Activated CD8-positive, alpha-beta memory T cell treated with anti-CD3 and anti-CD28 coated beads, Interleukin-2, amount 50 U/mL, for 1 hour (primary cell): Measurements from ENCODE around the gene RDH8.
A peak's percentile ranks its signal among the peaks of the same experiment; 100 is the strongest.

Experiments used
- DNase-seq: peaks from one replicate; pipeline ENCODE4 v3.0.0-alpha.2; 2020; ENCODE audit errors: extremely low read depth

RDH8 gene

GRCh38 chr19:10013316-10013715 lies at the start of gene RDH8:
TSS of gene RDH8 (plus strand) at chr19:10013483. CDS start at chr19:10013498, 15 bp downstream.
- DNase-seq: no peak

- no peak for DNase-seq
Measured at GRCh38 chr19:9966024-9966423, 47.3 kb upstream of the RDH8 start.

- no peak for DNase-seq
Measured at GRCh38 chr19:9966448-9966847, 46.8 kb upstream of the RDH8 start.

GRCh38 chr19:9967326-9967725 lies 46.0 kb upstream of the RDH8 start:
- DNase-seq: no peak

GRCh38 chr19:9968820-9969687 lies 44.2 kb upstream of the RDH8 start:
- no peak for DNase-seq

GRCh38 chr19:9969688-9969975 lies 43.7 kb upstream of the RDH8 start:
- DNase-seq: no peak

- DNase-seq: no peak
Measured at GRCh38 chr19:9970481-9970880, 42.8 kb upstream of the RDH8 start.

GRCh38 chr19:9971166-9971897 lies 42.0 kb upstream of the RDH8 start:
- DNase-seq: no peak

- DNase-seq: no peak
Measured at GRCh38 chr19:9972103-9972502, 41.2 kb upstream of the RDH8 start.

GRCh38 chr19:9981406-9982260 lies 31.6 kb upstream of the RDH8 start:
- no peak for DNase-seq

- DNase-seq: no peak
Measured at GRCh38 chr19:9986787-9987281, 26.4 kb upstream of the RDH8 start.

- no peak for DNase-seq
Measured at GRCh38 chr19:9989504-9989903, 23.8 kb upstream of the RDH8 start.

- DNase-seq: no peak
Measured at GRCh38 chr19:9991425-9992191, 21.7 kb upstream of the RDH8 start.

GRCh38 chr19:9995084-9995483 lies 18.2 kb upstream of the RDH8 start:
- DNase-seq: no peak

GRCh38 chr19:9995999-9996398 lies 17.3 kb upstream of the RDH8 start:
- no peak for DNase-seq

GRCh38 chr19:9996541-9996940 lies 16.7 kb upstream of the RDH8 start:
- DNase-seq: no peak

- peak; percentile 5 for DNase-seq
Measured at GRCh38 chr19:10000171-10000826, 13.0 kb upstream of the RDH8 start.

- DNase-seq: no peak
Measured at GRCh38 chr19:10001899-10002298, 11.4 kb upstream of the RDH8 start.

GRCh38 chr19:10003271-10003670 lies 10.0 kb upstream of the RDH8 start:
- DNase-seq: no peak

GRCh38 chr19:10004617-10005016 lies 8.7 kb upstream of the RDH8 start:
- no peak for DNase-seq
